HG03135 (cell line): ENCODE measurements around the gene OR13G1.
A peak's percentile ranks its signal among the peaks of the same experiment; 100 is the strongest.
"Not testable (repeated sequence)": the region's sequence is repeated elsewhere in the genome, so short reads cannot be mapped to it uniquely, and the experiment has no call there.

Experiments
- ATAC-seq: cut with Tn5 transposase; IDR thresholded peaks from one replicate; pipeline ENCODE4 v1.9.1; 2021; ENCODE audit warnings: mild to moderate bottlenecking, moderate library complexity; ENCODE audit not compliant: unreplicated experiment

Gene OR13G1

GRCh38 chr1:247679639-247680038 lies at the start of gene OR13G1:
Gene OR13G1, minus strand, starts transcription at chr1:247679739. Its CDS starts 6,698 bp downstream, at chr1:247673041.
- no peak for ATAC-seq

GRCh38 chr1:247721222-247721621 lies 41.7 kb upstream of the OR13G1 start:
- no peak for ATAC-seq

- no peak for ATAC-seq
Observed at GRCh38 chr1:247716546-247716945, 37.0 kb upstream of the OR13G1 start, which contains the start of gene OR6F1. Gene OR6F1, minus strand, starts transcription at chr1:247716646. Its CDS starts 3,891 bp downstream, at chr1:247712755.

GRCh38 chr1:247713753-247714152 lies 34.2 kb upstream of the OR13G1 start:
- ATAC-seq, result no peak

GRCh38 chr1:247710681-247711080 lies 31.1 kb upstream of the OR13G1 start:
- ATAC-seq, result not testable (repeated sequence)

- ATAC-seq, result no peak
Observed at GRCh38 chr1:247701338-247701737, 21.8 kb upstream of the OR13G1 start.

- ATAC-seq, result peak; percentile 86
Observed at GRCh38 chr1:247681288-247681897, 1.9 kb upstream of the OR13G1 start.

- ATAC-seq, result no peak
Observed at GRCh38 chr1:247680171-247680570, 632 bp upstream of the OR13G1 start.

- no peak for ATAC-seq
Observed at GRCh38 chr1:247669225-247669624, 10.3 kb downstream of the OR13G1 start.

GRCh38 chr1:247656221-247656875 lies 23.2 kb downstream of the OR13G1 start:
- no peak for ATAC-seq

- no peak for ATAC-seq
Observed at GRCh38 chr1:247653040-247653439, 26.5 kb downstream of the OR13G1 start.

- no peak for ATAC-seq
Observed at GRCh38 chr1:247647864-247648263, 31.7 kb downstream of the OR13G1 start.

GRCh38 chr1:247646867-247647266 lies 32.7 kb downstream of the OR13G1 start:
- ATAC-seq, result no peak

GRCh38 chr1:247642742-247643141 lies 36.8 kb downstream of the OR13G1 start:
- no peak for ATAC-seq

- no peak for ATAC-seq
Observed at GRCh38 chr1:247639381-247639981, 40.1 kb downstream of the OR13G1 start.

- no peak for ATAC-seq
Observed at GRCh38 chr1:247638781-247639180, 40.8 kb downstream of the OR13G1 start.

- no peak for ATAC-seq
Observed at GRCh38 chr1:247638011-247638410, 41.5 kb downstream of the OR13G1 start.

GRCh38 chr1:247627951-247628350 lies 51.6 kb downstream of the OR13G1 start:
- no peak for ATAC-seq
